Prostate gland (tissue), 2 donors: ENCODE measurements around the gene NAPA. TPM values are rescaled to one million over a fixed set of nuclear protein-coding genes. Genes with fewer than 3 reads are reported as not detected.

ENCODE experiments used
- DNase-seq: peaks from one replicate; pipeline ENCODE4 v3.0.0-alpha.2; 2019; ENCODE audit warnings: low spot score
- H3K27ac ChIP-seq, 2 donors: fragments of 200-600 bp; sonication (generic); 2 replicates each; pipeline ENCODE4 v1.5.1; 2017 to 2019
- H3K27me3 ChIP-seq: fragments of 200-600 bp; sonication (generic); replicated peaks from 2 replicates; pipeline ENCODE4 v1.5.1; 2019; ENCODE audit not compliant: insufficient read depth
- H3K36me3 ChIP-seq, 2 donors: fragments of 200-600 bp; sonication (generic); 1 replicate in 1 of 2; 2 replicates in 1 of 2; pipeline versions ENCODE4 v1.5.1 to v1.8.1; 2017 to 2019
- H3K4me1 ChIP-seq: fragments of 200-600 bp; sonication (generic); replicated peaks from 2 replicates; pipeline ENCODE4 v1.5.1; 2019
- H3K4me3 ChIP-seq, 2 donors: fragments of 200-600 bp; sonication (generic); 2 replicates each; pipeline ENCODE4 v1.5.1; 2017 to 2019
- H3K9me3 ChIP-seq: fragments of 200-600 bp; sonication (generic); 2 replicates; pipeline ENCODE4 v1.5.1; 2017
- CTCF ChIP-seq, 4 experiments: fragments of 200-600 bp in 2 of 4; fragments of 450-650 bp in 2 of 4; sonication (generic) in 2 of 4; IDR thresholded peaks; 1 replicate in 3 of 4; 2 replicates in 1 of 4; pipeline ENCODE4 v1.5.1; 2016 to 2019; ENCODE audit warnings: antibody characterized with exemption in 4 of 4, mild to moderate bottlenecking in 2 of 4, moderate library complexity in 2 of 4
- POLR2A ChIP-seq: fragments of 450-650 bp; IDR thresholded peaks from one replicate; pipeline ENCODE4 v1.6.1; 2016; ENCODE audit warnings: antibody characterized with exemption, mild to moderate bottlenecking
- POLR2AphosphoS5 ChIP-seq: sonication (generic); formaldehyde crosslinking; IDR thresholded peaks from one replicate; pipeline ENCODE4 v1.6.1; 2017; ENCODE audit warnings: antibody characterized with exemption
- WGBS: methylation state at CpG from one replicate; pipeline ENCODE4 v1.1.5; 2018; 5-methylcytosine and 5-hydroxymethylcytosine counted together
- intact Hi-C: fragments of 100-400 bp; cut with DNase I; formaldehyde crosslinking; loops from one replicate; pipeline ENCODE4 v1.14.2; 2022
- total RNA-seq, 2 donors: library from RNA; depleted of rRNA; stranded (reverse); fragments of >200 nt; gene quantifications; one replicate each; pipeline ENCODE4 v1.1.0, GENCODE V29; 2016

The NAPA gene
- total RNA-seq, 2 donors from 2014 or later, result 263 to 422 TPM

- Histone ChIP-seq H3K27ac (no peak overlapping the region), H3K4me1 (no peaks in the 10 kb centered on the region), H3K9me3 (no peaks in the 10 kb centered on the region), H3K4me3 (no peak overlapping the region), H3K36me3 (no peaks in the 10 kb centered on the region), H3K27me3 (peaks cover 7% of the 10 kb centered on the region)
- TF ChIP-seq POLR2AphosphoS5 (no peak), POLR2A (no peak), CTCF (IDR thresholded peaks at IDR 0.05) (no peak)
- DNase-seq, result no peak
- WGBS, result 67% methylated on average over 10 of the region's 10 CpGs
- intact Hi-C loops, result no loop called here
Measured at GRCh38 chr19:47464675-47465419, 50.0 kb downstream of the NAPA start.

- TF ChIP-seq POLR2AphosphoS5, result no peak
- Histone ChIP-seq H3K9me3 (no peaks in the 10 kb centered on the region), H3K36me3 (no peaks in the 10 kb centered on the region), H3K27me3 (peaks cover 21% of the 10 kb centered on the region), H3K4me1 (no peaks in the 10 kb centered on the region), H3K4me3 (no peak overlapping the region), H3K27ac (no peak overlapping the region)
- intact Hi-C loops, result no loop called here
- DNase-seq, result no peak
- 82% methylated on average over 5 of the region's 5 CpGs for WGBS
Measured at GRCh38 chr19:47461876-47462275, 53.0 kb downstream of the NAPA start.

- Histone ChIP-seq H3K27ac (no peak overlapping the region), H3K4me1 (no peaks in the 10 kb centered on the region), H3K9me3 (no peaks in the 10 kb centered on the region), H3K4me3 (no peak overlapping the region), H3K36me3 (no peaks in the 10 kb centered on the region), H3K27me3 (peaks cover 21% of the 10 kb centered on the region)
- no peak for DNase-seq
- no peak for TF ChIP-seq POLR2AphosphoS5
- TF ChIP-seq POLR2A, result no peak
- TF ChIP-seq CTCF (IDR thresholded peaks at IDR 0.05), result no peak
- WGBS, result 86% methylated on average over 14 of the region's 14 CpGs
- intact Hi-C loops, result no loop called here
Measured at GRCh38 chr19:47459477-47459876, 55.4 kb downstream of the NAPA start.

- no peak overlapping the region for H3K27ac ChIP-seq
- H3K9me3 ChIP-seq, result no peaks in the 10 kb centered on the region
- no peaks in the 10 kb centered on the region for H3K36me3 ChIP-seq
- intact Hi-C loops, result no loop called here
- DNase-seq, result no peak
- H3K4me3 ChIP-seq, result no peak overlapping the region
- WGBS, result 32% methylated on average over 5 of the region's 5 CpGs
- H3K27me3 ChIP-seq, result peaks cover 21% of the 10 kb centered on the region
- TF ChIP-seq CTCF (IDR thresholded peaks at IDR 0.05), result no peak
- no peak for TF ChIP-seq POLR2AphosphoS5
- no peak for TF ChIP-seq POLR2A
- H3K4me1 ChIP-seq, result no peaks in the 10 kb centered on the region
Measured at GRCh38 chr19:47458672-47459071, 56.2 kb downstream of the NAPA start.

GRCh38 chr19:47456721-47457474 is 58.0 kb downstream of the NAPA start:
- Histone ChIP-seq H3K4me3 (no peak overlapping the region), H3K4me1 (no peaks in the 10 kb centered on the region), H3K36me3 (no peaks in the 10 kb centered on the region), H3K9me3 (no peaks in the 10 kb centered on the region), H3K27ac (no peak overlapping the region), H3K27me3 (peaks cover 21% of the 10 kb centered on the region)
- DNase-seq, result no peak
- WGBS, result 26% methylated on average over 64 of the region's 77 CpGs
- no peak for TF ChIP-seq POLR2AphosphoS5
- TF ChIP-seq CTCF (IDR thresholded peaks at IDR 0.05), result no peak
- TF ChIP-seq POLR2A, result no peak
- intact Hi-C loops, result no loop called here
